ENCODE measurements around the gene SOCS7.

SOCS7 gene

DNA sequence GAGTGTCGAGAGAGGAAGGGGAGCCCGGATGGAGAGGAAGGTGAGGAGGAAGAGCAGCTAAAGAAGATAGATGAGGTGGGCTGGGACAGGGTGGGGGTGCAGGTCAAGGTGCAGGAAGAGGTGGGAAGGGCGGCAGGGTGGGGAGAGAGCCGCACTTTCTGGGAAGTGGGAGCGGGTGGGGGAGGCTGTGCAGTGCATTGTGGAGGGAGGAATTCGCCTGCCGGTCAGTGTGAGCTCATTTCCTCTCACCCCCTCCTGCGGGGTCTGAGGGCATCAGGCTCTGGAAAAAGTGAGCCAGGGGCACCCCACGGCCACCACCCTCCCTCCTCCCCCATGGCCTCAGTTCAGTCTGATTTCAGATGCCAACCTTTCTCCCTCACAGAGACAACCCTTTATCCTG, 74.1 kb downstream of the SOCS7 start:
- no peak overlapping the region for H3K4me2 ChIP-seq (ENCODE audit: low read depth, low read length)
- H3K36me3 ChIP-seq (replicated peaks; ENCODE audit: insufficient read depth, low read length): no peaks in the 10 kb centered on the region
- no peaks in the 10 kb centered on the region for H4K20me1 ChIP-seq (ENCODE audit: insufficient read depth, low read length)
- DNase-seq: no peak
- H3K4me1 ChIP-seq (ENCODE audit: low read length): peaks cover 31% of the 10 kb centered on the region
- peaks cover 14% of the 10 kb centered on the region for H3F3A ChIP-seq (ENCODE audit: insufficient read depth, low read length)
- H3K4me3 ChIP-seq (ENCODE audit: low read length): no peak overlapping the region
- TF ChIP-seq, protein P1, sequence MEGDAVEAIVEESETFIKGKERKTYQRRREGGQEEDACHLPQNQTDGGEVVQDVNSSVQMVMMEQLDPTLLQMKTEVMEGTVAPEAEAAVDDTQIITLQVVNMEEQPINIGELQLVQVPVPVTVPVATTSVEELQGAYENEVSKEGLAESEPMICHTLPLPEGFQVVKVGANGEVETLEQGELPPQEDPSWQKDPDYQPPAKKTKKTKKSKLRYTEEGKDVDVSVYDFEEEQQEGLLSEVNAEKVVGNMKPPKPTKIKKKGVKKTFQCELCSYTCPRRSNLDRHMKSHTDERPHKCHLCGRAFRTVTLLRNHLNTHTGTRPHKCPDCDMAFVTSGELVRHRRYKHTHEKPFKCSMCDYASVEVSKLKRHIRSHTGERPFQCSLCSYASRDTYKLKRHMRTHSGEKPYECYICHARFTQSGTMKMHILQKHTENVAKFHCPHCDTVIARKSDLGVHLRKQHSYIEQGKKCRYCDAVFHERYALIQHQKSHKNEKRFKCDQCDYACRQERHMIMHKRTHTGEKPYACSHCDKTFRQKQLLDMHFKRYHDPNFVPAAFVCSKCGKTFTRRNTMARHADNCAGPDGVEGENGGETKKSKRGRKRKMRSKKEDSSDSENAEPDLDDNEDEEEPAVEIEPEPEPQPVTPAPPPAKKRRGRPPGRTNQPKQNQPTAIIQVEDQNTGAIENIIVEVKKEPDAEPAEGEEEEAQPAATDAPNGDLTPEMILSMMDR (IDR thresholded peaks at IDR 0.05; ENCODE audit: low read length): no peak
- TF ChIP-seq EZH2 (optimal IDR thresholded peaks at IDR 0.05; ENCODE audit: low read depth, low read length) (no peak), EZH2phosphoT487 (IDR thresholded peaks at IDR 0.05; ENCODE audit: low read length) (no peak)
- H3K27ac ChIP-seq (ENCODE audit: low read length): no peak overlapping the region
- no peak overlapping the region for H2AFZ ChIP-seq (ENCODE audit: low read length)
- H3K27me3 ChIP-seq (replicated peaks; ENCODE audit: insufficient read depth, low read length): peaks cover 17% of the 10 kb centered on the region
- H3K79me2 ChIP-seq (ENCODE audit: low read length): peaks cover 37% of the 10 kb centered on the region
- H3K9ac ChIP-seq (ENCODE audit: low read length): no peak overlapping the region
- H3K9me3 ChIP-seq (replicated peaks; ENCODE audit: insufficient read depth, low read length): no peaks in the 10 kb centered on the region
- H3K9me2 ChIP-seq (replicated peaks; ENCODE audit: insufficient read depth, low read length): no peaks in the 10 kb centered on the region

DNA sequence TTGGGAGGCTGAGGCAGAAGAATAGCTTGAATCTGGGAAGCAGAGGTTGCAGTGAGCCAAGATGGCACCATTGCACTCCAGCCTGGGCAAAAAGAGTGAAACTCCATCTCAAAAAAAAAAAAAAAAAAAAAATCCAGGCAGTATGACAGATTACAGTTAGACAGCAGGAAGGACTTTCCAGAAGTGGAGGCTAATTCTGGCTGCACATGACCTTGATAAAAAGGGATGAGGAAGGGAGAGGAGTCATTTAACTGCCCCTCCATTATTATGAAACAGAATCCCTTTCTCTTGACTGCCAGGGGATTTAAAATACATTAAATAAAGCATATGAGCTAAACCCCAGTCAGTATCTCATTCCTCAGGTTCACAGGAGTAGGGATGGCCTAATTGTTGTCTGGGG, 74.8 kb downstream of the SOCS7 start:
- peaks cover 14% of the 10 kb centered on the region for H3F3A ChIP-seq (ENCODE audit: insufficient read depth, low read length)
- H4K20me1 ChIP-seq (ENCODE audit: insufficient read depth, low read length): no peaks in the 10 kb centered on the region
- H3K4me3 ChIP-seq (ENCODE audit: low read length): no peak overlapping the region
- H3K79me2 ChIP-seq (ENCODE audit: low read length): peaks cover 44% of the 10 kb centered on the region
- H3K9me2 ChIP-seq (replicated peaks; ENCODE audit: insufficient read depth, low read length): no peaks in the 10 kb centered on the region
- no peak overlapping the region for H3K27ac ChIP-seq (ENCODE audit: low read length)
- H3K9ac ChIP-seq (ENCODE audit: low read length): no peak overlapping the region
- no peaks in the 10 kb centered on the region for H3K36me3 ChIP-seq (replicated peaks; ENCODE audit: insufficient read depth, low read length)
- H3K9me3 ChIP-seq (replicated peaks; ENCODE audit: insufficient read depth, low read length): no peaks in the 10 kb centered on the region
- TF ChIP-seq, protein P1 (IDR thresholded peaks at IDR 0.05; ENCODE audit: low read length): no peak
- no peak for TF ChIP-seq EZH2phosphoT487 (IDR thresholded peaks at IDR 0.05; ENCODE audit: low read length)
- TF ChIP-seq EZH2 (optimal IDR thresholded peaks at IDR 0.05; ENCODE audit: low read depth, low read length): no peak
- peaks cover 11% of the 10 kb centered on the region; the same call in 1 of the 2 replicates for H3K27me3 ChIP-seq (replicated peaks; ENCODE audit: insufficient read depth, low read length)
- no peak for DNase-seq
- peaks cover 31% of the 10 kb centered on the region for H3K4me1 ChIP-seq (ENCODE audit: low read length)
- no peak overlapping the region for H3K4me2 ChIP-seq (ENCODE audit: low read depth, low read length)
- H2AFZ ChIP-seq (ENCODE audit: low read length): no peak overlapping the region

DNA sequence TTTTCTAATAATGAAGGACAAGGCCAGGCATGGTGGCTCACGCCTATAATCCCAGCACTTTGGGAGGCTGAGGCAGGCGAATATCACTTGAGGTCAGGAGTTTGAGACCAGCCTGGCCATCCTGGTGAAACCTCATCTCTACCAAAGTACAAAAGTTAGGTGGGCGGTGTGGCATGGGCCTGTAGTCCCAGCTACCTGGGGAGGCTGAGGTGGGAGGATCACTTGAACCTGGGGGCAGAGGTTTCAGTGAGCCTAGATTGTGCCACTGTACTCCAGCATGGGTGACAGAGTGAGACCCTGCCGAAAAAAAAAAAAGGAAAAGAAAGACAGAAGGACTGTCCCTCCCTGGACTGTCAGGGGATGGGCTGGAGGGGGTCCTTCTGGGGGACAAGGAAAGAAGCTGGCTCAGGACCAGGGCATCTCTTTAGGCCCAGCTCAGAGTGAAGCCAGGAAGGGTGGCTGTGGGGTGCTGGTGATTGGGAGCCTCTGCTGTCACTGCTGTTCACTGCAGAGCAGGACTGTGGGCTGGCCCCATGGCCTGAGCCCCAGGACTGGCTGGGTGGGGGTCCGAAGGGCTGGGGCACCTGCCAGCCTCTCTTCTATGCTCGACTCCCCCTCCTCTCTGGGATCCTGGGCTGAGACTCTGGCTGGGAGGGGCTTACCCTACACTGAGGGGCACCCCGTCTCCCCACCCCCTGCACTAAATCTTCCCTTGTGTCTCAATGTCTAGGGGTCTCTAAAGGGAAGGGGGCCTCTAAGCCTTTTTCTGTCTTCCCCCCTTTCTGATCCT, 75.7 kb downstream of the SOCS7 start:
- DNase-seq: no peak
- Histone ChIP-seq H3K27me3 (replicated peaks; ENCODE audit: insufficient read depth, low read length) (0 out of 2 replicates have a peak, but pooled peaks cover 4% of the 10 kb centered on the region), H3K9ac (ENCODE audit: low read length) (peak overlapping the region; percentile 82; the same call in 1 of the 2 replicates), H3K36me3 (replicated peaks; ENCODE audit: insufficient read depth, low read length) (no peaks in the 10 kb centered on the region), H3K4me1 (ENCODE audit: low read length) (peaks cover 29% of the 10 kb centered on the region), H3F3A (ENCODE audit: insufficient read depth, low read length) (peaks cover 14% of the 10 kb centered on the region), H4K20me1 (ENCODE audit: insufficient read depth, low read length) (no peaks in the 10 kb centered on the region), H3K79me2 (ENCODE audit: low read length) (peaks cover 53% of the 10 kb centered on the region), H3K27ac (ENCODE audit: low read length) (peak overlapping the region; percentile 46; the same call in 1 of the 2 replicates), H2AFZ (ENCODE audit: low read length) (peak overlapping the region; percentile 92), H3K9me2 (replicated peaks; ENCODE audit: insufficient read depth, low read length) (no peaks in the 10 kb centered on the region), H3K4me2 (ENCODE audit: low read depth, low read length) (peak overlapping the region; percentile 97), H3K9me3 (replicated peaks; ENCODE audit: insufficient read depth, low read length) (no peaks in the 10 kb centered on the region), H3K4me3 (ENCODE audit: low read length) (peak overlapping the region; percentile 93)
- TF ChIP-seq EZH2 (optimal IDR thresholded peaks at IDR 0.05; ENCODE audit: low read depth, low read length) (no peak), EZH2phosphoT487 (IDR thresholded peaks at IDR 0.05; ENCODE audit: low read length) (no peak)
- TF ChIP-seq, protein P1 (IDR thresholded peaks at IDR 0.05; ENCODE audit: low read length): no peak
